HG03342 (cell line): Measurements from ENCODE around the gene SLC6A18.

ENCODE experiments used
- ATAC-seq: cut with Tn5 transposase; IDR thresholded peaks from one replicate; pipeline ENCODE4 v1.9.1; 2021; ENCODE audit warnings: mild to moderate bottlenecking, moderate library complexity; ENCODE audit not compliant: unreplicated experiment

The SLC6A18 gene

DNA sequence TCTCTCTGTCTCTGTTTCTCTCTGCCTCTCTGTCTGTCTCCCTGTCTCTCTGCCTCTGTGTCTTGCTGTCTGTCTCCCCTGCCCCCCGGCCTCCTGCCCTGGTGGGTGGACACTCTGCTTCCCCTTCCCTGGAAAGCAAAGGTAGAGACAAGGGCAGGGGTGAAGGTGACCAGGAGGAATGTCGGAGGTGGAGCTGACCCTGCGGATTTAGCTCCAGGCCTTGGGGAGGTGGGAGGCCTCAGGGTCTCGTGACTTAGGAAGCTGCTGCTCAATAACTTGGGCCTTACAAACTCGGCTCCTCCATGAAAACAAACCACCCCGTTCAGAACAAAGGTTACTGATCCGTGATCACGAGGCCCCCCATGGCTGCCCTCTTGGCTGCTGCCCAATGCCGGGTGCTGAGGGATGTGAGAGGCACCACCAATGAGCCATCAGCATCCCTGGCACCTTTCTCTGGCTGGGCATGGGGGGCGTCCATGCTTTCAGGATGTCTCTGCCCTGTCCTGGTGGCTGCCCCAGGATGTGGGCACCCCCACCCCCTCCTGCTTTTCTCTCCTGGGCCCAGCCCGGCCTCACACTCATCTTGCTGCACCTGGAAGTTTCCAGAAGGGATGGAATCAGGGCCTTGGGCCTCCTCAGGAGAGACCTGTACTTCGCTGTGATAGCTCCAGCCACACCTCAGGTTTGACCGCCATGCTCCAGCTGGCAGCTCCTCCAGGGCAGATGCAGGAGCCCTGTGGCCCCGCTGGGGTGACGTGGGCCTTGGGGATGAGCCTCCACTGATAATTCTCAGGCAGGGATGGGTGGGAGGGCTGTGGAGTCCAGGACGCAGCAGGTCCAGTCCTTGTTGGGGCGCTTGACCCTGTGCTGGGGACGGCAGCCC is 38.6 kb upstream of the SLC6A18 start:
- ATAC-seq = no peak

DNA sequence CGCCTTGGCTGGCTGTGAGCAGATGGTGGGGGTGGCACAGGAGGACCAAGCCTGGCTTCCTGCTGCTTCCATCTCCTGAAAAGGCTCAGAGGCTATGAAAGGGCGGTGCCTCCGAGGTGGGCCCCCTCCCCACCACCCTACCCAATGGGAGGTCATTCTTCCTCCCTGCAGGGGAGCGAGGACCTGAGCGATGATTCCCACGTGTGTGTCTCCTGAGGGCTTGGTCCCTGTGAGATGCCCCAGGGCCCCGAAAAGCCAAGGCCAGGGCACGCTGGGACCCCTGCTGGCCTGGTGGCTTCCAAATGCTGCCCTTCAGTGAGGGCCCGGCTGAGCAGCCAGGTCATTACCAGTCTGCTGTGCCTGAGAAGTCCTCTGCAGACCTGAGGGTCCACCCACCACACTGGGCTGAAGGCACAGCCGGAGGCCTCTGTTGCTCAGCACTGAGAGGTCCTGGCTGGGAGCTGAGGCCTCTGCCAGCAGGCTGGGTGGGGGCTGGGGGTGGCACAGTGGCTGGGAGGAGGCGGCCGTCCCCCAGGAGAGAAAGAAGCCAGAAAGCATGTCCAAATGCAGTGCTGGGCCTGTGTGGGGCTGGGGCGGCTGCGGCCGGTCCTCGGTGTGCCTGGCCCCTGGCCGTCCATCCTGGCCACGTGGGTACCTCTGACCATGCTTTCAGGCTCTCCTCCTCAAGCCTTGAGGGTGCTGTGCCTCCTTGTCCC is 37.8 kb upstream of the SLC6A18 start:
- no peak for ATAC-seq

DNA sequence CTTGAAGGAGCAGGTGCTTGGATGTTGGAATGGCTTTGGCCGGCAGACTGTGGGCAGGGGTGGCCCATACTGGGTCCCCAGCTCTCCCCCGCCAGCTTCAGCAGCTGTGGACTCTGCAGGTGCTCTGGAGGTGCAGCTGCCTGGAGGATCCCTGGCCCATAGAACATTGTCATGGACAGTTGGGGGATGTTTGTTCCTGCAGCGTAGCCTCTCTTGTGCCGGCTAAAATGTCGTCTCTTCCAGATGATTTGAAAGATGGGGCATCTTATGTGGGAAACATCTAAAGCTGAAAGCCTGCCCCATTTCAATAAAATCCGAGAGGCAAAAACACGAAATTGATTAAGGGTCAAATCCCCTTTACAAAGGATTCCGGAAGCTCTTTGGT is 37.2 kb upstream of the SLC6A18 start:
- no peak for ATAC-seq

DNA sequence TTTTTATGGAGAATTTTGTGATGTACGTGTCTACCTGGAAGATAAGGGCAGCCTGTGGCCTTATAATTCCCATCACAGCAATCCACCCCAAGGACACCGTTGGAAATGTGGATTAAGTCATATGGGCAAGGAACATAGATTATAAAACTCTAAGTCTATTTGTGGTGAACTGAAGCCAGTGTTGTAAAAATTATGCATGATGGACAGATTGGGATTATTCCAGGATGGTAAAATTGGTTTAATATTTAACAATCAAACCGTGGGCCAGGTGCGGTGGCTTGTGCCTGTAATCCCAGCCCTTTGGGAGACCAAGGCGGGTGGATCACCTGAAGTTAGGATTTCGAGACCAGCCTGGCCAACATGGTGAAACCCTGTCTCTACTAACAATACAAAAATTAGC is 36.7 kb upstream of the SLC6A18 start:
- no peak for ATAC-seq

DNA sequence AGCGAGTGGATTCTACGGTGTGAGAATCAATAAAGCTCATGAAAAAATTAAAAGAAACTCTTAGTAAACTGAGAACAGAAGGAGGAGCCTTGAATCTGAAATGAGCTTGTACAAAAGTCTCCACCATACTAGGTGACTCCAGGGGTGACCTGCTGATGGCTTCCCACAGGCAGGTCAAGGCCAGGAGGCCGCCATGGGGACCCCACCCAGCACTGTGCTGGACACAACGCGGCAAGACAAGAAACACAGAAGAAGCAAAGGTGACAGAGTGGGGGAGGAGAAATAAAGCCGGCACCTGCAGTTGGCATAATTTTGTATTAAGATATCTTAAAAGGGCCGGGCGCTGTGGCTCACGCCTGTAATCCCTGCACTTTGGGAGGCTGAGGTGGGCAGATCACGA is 35.9 kb upstream of the SLC6A18 start:
- no peak for ATAC-seq

DNA sequence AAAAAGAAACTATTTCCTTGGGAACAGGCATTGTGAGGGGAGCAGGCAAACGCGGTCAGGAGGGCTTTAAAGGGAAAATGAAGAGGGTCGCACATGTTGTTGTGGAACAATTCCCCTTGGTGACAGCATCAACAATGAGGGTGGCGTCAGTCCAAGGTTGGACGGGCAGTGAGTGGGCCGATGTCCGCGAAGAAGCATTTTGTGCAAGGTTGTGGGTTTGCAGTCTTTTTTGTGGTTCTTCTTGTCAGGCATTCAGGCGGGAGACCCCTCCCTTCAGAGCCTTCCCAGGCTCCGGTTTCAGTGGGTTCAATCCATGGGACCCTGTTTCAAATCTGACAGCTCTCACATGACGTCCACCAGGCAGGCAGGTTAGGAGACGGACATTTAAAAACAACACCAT is 34.9 kb upstream of the SLC6A18 start:
- ATAC-seq = no peak

DNA sequence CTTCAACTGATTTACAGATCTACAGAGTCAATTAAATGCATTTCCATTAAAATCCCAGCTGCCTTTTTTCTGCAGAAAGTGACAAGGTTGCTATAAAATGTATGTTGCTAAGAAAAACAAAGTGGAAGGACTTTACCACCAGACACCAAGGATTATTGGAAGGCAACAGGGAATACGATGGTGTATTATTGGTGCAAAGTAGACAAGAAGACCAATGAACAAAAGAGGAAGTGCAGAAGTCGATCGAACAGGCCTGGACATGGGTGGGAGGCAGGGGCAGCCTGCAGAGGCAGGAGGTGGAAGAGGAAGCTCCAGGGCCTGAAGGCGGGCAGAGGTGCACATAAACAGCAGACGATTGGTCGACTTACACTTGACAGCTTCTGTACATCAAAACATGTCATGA is 34.3 kb upstream of the SLC6A18 start:
- ATAC-seq = no peak

DNA sequence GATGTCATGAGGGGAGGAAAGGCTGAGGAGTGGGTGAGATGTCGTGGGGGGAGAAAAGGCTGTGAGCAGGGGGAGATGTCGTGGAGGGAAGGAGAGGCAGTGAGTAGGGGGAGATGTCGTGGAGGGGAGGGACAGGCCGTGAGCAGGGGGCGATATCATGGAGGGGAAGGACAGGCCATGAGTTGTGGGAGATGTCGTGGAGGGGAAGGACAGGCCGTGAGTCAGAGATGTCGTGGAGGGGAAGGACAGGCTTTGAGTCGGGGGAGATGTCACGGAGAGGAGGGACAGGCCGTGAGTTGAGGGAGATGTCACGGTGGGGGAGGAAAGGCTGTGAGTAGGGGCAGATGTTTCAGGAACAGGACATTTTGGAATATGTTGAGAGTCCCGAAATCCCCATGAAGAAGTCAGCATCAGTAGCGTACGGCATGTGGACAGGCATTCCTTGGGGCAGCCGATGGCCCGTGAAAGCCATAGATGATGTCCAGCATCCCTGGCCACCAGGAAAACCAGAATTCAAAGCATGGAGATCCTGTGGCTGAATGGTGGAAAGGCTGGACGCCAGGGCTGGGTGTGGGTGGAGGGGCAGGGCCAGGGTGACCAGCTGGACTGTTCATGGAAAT is 32.1 kb upstream of the SLC6A18 start:
- ATAC-seq = no peak

DNA sequence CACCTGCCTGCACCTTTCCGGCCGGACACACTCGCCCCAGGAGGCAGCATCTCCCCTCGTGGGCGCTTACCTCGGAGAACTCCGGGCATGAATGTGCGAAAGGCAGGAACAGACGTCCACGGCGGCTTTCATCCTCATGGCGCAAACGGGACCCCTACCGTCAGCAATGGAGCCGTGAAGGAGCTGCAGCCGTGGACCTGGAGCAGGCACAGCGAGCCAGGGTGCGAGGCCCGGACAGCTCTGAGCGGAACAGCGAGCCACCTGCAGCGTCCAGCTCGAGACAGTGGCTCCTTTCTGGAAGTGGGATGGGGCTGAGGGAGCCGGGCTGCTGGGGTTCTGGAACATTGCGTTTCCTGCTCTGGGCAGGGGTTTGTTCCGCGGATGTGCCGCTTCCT is 31.6 kb upstream of the SLC6A18 start:
- no peak for ATAC-seq

DNA sequence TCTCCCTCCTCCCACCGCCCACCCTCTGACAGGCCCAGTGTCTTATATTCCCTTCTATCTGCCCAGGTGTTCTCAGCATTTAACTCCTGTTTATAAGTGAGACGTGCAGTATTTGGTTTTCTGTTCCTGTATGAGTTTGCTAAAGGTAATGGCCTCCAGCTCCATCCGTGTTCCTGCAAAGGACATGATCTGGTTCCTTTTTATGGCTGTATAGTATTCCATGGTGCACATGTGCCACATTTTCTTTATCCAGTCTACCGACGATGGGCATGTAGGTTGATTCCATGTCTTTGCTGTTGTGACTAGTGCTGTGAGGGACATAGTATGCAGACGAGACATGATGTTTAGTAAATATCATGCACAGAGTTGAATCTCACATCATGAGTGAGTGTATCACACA is 30.8 kb upstream of the SLC6A18 start:
- ATAC-seq = no peak

DNA sequence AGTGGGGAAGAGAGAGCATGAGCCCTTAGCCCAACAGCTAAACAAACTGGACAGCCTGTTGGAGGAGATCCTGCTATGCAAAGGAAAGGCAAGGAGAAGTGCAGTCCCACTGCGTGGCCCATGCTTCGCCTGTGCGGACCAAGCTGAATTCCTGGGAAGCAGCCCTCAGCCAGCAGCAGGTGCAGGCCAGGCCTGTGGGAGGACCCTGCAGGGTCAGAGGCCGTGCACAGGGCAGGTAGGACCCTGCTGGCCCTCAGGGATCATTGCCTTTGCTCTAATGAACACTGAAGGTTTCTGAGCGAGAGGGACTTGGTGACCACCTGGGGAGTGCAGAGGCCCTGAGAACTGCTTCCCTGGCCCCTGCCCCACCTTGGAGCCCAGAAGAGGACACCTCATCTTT is 29.7 kb upstream of the SLC6A18 start:
- ATAC-seq = no peak

DNA sequence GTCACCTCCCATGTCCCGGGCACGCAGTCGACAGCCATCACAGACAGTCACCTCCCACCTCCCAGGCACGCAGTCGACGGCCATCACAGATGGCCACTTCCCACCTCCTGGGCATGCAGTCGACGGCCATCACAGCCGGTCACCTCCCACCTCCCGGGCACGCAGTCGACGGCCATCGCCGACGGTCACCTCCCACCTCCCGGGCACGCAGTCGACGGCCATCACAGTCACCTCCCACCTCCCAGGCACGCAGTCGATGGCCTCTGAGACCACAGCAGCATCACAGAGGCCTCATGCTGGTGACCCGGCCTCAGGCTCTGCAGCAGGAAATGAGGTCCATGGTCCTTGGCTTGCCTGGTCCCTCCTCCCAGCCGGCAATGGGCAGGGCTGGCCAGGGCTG is 29.3 kb upstream of the SLC6A18 start:
- ATAC-seq = no peak

DNA sequence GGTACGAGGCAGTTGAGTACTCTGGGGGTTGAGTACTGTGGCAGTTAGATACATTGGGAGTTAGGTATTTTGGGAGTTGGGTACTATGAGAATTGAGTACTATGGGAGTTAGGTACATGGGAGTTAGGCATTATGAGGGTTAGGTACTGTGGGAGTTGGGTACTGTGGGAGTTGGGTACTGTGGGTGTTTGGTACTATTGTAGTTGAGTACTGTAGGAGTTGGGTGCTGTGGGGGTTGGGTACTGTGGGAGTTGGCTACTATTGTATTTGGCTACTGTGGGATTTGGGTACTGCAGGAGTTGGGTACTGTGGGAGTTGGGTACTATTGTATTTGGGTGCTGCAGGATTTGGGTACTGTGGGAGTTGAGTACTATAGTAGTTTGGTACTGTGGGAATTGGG is 28.6 kb upstream of the SLC6A18 start:
- ATAC-seq = no peak

DNA sequence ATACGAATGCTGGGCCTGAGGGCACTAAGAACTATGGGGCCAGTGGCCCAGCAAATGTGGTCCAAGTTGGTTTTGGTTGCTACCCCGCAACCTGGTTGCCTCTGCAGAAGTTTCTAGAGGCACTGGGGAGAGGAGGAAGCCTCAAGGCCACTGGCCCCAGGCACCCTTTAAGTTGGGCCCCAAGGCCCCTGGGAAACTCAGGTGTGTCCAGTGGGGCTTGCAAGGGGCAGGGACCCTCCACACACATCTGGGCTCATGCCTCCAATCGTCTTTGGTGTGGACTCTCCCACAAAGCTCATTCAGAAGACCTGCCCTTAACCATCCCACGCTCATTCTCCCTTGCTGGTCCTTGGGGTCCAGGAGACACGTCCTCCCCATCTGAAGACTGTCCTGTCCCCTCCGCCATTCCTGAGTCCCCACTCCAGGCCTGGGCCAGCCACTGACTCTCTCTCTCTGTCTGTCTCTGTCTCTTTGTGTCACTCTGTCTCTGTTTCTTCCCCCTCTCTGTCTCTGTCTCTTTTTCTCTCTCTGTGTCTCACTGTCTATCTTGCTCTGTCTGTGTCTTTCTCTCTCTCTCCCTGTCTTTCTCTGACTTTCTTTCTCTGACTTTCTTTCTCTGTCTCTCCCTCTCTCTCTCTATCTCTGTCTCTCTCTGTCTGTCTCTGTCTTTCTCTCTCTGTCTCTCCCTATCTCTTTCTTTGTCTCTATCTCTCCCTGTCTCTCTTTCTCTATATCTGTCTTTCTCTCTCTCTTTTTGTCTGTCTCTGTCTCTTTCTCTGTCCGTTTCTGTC is 27.1 kb upstream of the SLC6A18 start:
- no peak for ATAC-seq

DNA sequence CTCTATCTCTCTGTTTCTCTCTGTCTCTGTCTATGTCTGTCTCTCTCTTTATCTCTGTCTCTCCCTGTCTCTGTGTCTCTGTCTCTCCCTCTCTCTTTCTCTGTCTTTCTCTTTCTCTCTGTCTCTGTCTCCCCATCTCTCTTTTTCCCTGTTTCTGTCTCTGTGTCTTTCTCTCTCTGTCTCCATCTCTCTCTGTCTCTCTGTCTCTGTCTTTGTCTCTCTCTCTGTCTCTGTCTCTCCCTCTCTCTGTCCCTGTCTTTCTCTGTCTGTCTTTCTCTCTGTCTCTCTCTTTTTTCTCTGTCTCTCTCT is 25.9 kb upstream of the SLC6A18 start:
- no peak for ATAC-seq

DNA sequence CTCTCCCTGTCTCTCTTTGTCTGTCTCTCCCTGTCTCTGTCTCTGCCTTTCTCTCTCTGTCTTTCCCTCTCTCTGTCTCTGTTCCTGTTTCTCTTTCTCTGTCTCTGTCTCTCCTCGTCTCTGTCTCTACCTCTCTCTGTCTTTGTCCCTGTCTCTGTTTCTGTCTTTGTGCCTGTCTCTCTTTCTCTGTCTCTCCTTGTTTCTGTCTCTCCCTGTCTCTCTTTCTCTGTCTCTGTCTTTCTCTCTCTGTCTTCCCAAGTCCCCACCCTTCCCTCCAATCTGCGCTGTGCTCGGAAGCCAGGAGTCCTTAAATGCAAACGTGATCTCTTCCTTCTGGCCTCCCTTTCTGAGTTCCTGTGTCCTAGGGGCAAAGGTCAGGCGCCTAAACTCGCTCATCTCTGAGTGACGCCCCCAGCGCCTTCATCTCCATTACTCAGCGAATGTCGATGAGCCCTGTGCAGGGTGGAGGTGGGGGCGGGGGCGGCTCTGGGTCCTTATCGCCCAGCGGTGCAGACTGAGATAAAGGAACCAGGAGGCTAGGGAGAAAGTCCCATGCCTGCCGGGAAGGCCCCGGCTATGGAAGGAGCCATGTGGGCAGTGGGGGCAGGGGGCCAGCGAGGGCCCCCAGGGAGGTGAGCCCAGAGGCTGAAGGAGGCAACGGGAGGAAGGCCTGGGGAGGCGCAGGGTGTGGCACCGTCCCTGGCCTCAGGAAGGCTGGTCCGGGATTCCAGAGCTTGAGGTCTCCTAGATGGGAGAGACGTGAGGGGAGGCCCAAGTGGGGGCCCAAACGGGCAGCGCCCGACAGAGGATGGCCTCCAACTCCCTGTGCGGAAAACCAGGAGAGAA is 25.3 kb upstream of the SLC6A18 start:
- ATAC-seq = no peak

DNA sequence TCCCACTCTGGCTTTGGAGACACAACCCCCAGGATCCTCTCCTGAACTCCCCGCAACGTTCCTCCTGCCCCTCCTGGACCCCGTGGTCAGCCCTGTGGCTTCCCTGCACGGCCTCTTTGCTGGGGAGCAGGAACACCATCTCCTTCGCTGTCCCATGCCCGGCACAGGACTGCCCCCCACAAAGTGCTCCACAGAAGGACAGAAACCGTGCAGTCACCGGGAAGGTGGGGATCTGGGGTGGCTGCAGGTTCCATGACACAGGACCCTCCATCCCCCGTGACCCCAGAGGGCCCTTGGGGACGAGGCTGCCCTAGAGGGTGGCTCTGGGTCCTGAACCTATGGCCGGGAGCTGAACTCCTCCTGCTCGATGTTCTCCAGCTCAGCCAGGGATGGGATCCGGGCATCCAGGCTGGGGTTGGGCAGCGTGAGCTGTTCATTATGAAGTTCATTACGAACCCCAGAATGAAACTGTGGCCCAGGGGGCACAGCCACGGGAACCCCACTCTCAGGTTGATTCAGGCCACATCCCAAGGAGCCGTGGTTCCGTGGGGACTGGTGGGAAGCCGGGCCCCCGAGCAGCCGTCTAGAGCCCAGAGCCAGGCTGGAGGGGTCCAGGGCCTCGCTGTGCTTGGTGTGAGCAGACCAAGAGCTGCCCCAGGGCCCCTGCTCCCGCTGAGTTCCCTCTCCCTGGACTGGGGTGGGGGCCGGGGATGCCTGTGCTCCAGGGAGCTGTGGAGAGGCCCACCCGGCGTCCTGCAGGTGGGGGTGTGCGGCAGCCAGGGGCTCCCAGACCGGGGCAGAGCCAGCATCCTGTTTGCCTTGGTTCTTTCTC is 24.5 kb upstream of the SLC6A18 start:
- ATAC-seq = no peak

DNA sequence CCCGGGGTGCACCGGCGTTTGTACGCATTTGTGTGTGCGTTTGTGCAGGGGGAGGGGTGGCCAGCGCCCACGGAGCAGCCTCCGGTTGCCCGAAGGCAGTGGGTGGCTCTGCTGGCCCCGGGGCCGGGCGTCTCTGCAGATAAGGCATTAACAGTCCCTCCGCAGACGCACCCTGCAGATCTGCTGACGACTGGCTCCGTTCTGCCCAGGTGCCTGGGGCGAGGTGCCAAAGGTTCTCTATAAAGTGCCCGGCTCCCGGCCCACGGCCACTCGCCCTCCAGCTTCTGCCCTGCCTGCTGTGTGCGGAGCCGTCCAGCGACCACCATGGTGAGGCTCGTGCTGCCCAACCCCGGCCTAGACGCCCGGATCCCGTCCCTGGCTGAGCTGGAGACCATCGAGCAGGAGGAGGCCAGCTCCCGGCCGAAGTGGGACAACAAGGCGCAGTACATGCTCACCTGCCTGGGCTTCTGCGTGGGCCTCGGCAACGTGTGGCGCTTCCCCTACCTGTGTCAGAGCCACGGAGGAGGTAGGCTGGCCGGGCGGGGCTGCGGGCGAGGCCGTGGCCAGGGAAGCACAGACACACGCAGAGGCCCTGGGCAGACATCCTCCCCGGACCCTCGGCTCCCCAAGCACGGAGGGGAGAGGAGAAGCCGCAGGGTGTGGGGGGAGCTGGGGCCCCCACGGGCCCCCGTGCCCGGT is 23.7 kb upstream of the SLC6A18 start, which contains the start of gene SLC6A19:
Gene SLC6A19 (plus strand): TSS at position 269 of the 699 bp plus-strand sequence. CDS start 56 bp downstream, at position 325.
- ATAC-seq = no peak
